Psoas muscle (tissue), 8 donors: ENCODE results near the gene TRAPPC1. TPM values are rescaled to one million over a fixed set of nuclear protein-coding genes. Genes with fewer than 3 reads are reported as not detected.
A peak's percentile ranks its signal among the peaks of the same experiment; 100 is the strongest.

Experiments used
- ATAC-seq, 4 donors: fragments of 200-7000 bp; cut with Tn5 transposase; one replicate each; pipeline ENCODE4 v1.9.1; 2020; ENCODE audit warnings: moderate library complexity in 3 of 4, mild to moderate bottlenecking in 2 of 4
- DNase-seq, 2 donors: peaks; one replicate each; pipeline ENCODE4 v3.0.0-alpha.2; 2020
- H3K27ac ChIP-seq: fragments of 200-600 bp; one replicate; pipeline ENCODE4 v1.8.0; 2022
- H3K27me3 ChIP-seq, 3 donors: fragments of 200-600 bp in 1 of 3; one replicate each; pipeline versions ENCODE4 v1.6.1 to v1.8.0; 2013 to 2022; ENCODE audit warnings: low read length in 2 of 3, mild to moderate bottlenecking in 2 of 3, moderate library complexity in 1 of 3; ENCODE audit not compliant: insufficient read depth in 3 of 3
- H3K36me3 ChIP-seq, 2 donors: fragments of 200-600 bp in 1 of 2; one replicate each; pipeline versions ENCODE4 v1.6.1 to v1.8.0; 2013 to 2022; ENCODE audit warnings: low read depth in 1 of 2, mild to moderate bottlenecking in 1 of 2, moderate library complexity in 1 of 2; ENCODE audit not compliant: insufficient read depth in 1 of 2
- H3K4me1 ChIP-seq: fragments of 200-600 bp; one replicate; pipeline ENCODE4 v1.8.0; 2022
- H3K4me3 ChIP-seq: fragments of 200-600 bp; one replicate; pipeline ENCODE4 v1.8.0; 2022; ENCODE audit warnings: mild to moderate bottlenecking
- H3K9me3 ChIP-seq: fragments of 200-600 bp; one replicate; pipeline ENCODE4 v1.8.0; 2022
- WGBS, 3 donors: extraction: QIAGEN DNeasy Blood & Tissue Kit; methylation state at CpG; one replicate each; pipeline versions ENCODE4 v1.1.6 to v1.1.7; 2013; 5-methylcytosine and 5-hydroxymethylcytosine counted together
- intact Hi-C, 2 donors: fragments of 100-400 bp; cut with DNase I; formaldehyde crosslinking; loops; one replicate each; pipeline versions ENCODE4 v1.11.0 to v1.14.2; 2022
- polyA plus RNA-seq, 3 donors: library from polyadenylated mRNA; stranded (reverse); fragments of 200-250 nt; gene quantifications; one replicate each; pipeline ENCODE4 v1.2.3, GENCODE V29; 2013
- total RNA-seq, 4 donors: library from RNA; stranded (reverse); fragmentation: NEBNext Ultra II Directional in 2 of 4; extraction: Animal tissue kit (Norgen Biotek cat#: 25700) in 2 of 4; gene quantifications; one replicate each; pipeline versions ENCODE4 v1.2.1 to v1.2.4, GENCODE V29; 2021 to 2023
- TF ChIP-seq, protein P1 (sequence below): fragments of 200-600 bp; IDR thresholded peaks from one replicate; pipeline ENCODE4 v1.8.0; 2022; ENCODE audit warnings: antibody characterized with exemption
- donor health status: healthy with polysubstance abuse.
- donor health status: DM: no; HTN: no; CAD: no; lungs with moderate emphysema.
- donor health status: Bipolar disorder and iron deficiency.
- donor health status: healthy.
- donor health status: DM: yes; HTN: yes; CAD: no.
- donor health status: DM: no; HTN: no; CAD: no.
- donor health status: DM: no; HTN: no; CAD: no.
- donor health status: DM: yes; HTN: yes; CAD: no.

TRAPPC1 gene
- total and polyA plus RNA-seq, 7 donors: 47.7 to 84.9 (median 76.1) TPM

DNA sequence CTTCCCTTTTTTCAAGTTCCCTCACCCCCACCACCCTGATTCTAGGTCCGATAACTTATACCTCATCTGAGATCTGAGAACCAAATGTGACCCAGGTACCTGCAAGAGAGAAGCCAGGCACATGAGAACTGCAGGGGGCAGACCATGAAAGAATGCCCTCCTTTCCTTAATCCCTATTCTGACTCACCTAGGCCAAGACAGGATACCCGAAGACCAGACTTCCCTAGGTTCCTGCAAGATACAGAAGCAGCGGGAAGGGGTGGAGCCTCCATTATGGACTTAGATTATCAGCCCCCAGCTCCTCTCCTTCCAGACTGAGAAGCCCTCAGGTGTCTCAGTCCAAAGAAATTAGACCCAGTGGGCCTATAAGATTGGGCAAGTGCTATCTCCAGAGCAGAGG, 4.2 kb downstream of the TRAPPC1 start:
- DNase-seq (no peak), ATAC-seq (no peak)
- no peaks in the 10 kb centered on the region for H3K27me3 ChIP-seq
- H3K4me3 ChIP-seq: no peak overlapping the region
- TF ChIP-seq, protein P1, sequence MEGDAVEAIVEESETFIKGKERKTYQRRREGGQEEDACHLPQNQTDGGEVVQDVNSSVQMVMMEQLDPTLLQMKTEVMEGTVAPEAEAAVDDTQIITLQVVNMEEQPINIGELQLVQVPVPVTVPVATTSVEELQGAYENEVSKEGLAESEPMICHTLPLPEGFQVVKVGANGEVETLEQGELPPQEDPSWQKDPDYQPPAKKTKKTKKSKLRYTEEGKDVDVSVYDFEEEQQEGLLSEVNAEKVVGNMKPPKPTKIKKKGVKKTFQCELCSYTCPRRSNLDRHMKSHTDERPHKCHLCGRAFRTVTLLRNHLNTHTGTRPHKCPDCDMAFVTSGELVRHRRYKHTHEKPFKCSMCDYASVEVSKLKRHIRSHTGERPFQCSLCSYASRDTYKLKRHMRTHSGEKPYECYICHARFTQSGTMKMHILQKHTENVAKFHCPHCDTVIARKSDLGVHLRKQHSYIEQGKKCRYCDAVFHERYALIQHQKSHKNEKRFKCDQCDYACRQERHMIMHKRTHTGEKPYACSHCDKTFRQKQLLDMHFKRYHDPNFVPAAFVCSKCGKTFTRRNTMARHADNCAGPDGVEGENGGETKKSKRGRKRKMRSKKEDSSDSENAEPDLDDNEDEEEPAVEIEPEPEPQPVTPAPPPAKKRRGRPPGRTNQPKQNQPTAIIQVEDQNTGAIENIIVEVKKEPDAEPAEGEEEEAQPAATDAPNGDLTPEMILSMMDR: no peak
- peaks cover 7% of the 10 kb centered on the region for H3K4me1 ChIP-seq
- WGBS, 3 donors: 84 to 89% (median 84%) methylated on average over 3 of the region's 3 CpGs
- intact Hi-C loops: no loop called here
- no peaks in the 10 kb centered on the region for H3K36me3 ChIP-seq
- no peak overlapping the region for H3K27ac ChIP-seq
- no peaks in the 10 kb centered on the region for H3K9me3 ChIP-seq

DNA sequence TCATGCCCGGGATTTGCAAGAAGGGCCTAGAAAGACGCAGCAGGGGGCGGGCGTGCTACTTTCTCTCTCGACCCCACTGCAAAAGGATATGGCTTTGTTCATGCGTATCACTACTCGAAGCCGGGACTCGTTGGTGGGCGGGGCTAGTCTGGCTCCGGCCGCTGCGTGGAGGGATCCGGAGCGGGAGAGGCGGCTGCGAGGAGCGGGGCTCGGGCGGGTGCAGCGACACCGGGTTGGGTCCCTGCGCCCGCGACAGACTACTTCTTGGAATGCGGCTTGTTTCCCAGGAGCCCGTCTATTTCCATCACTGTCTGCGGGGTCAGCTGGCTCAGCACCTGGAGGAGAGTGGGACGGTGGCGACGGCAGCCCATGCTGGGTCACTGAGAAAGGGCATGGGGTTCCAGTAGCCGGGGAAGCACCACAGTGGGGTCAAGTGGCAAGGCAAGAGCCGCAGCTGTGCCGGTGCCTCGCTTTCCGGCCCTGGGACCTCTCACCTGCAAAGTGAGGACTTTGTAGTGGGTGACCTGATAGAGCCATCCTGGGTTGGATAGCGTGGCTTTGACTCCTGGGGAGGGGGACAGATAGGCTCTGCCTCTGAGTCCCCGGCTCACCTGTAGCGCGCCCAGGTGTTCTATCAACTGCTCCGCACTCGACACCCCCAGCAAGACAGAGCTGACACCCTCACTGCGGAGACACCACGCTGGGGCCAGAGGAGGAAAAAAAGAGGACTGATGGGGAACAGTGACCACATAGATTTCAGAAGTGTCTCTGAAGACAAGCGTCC, 8.7 kb downstream of the TRAPPC1 start:
- Histone ChIP-seq H3K27me3 (no peaks in the 10 kb centered on the region), H3K4me1 (peaks cover 8% of the 10 kb centered on the region), H3K36me3 (no peaks in the 10 kb centered on the region), H3K9me3 (no peaks in the 10 kb centered on the region), H3K27ac (peak overlapping the region; percentile 58), H3K4me3 (peak overlapping the region; percentile 69)
- intact Hi-C loops: no loop called here
- TF ChIP-seq, protein P1: no peak
- peak; percentile 88 to 91 for DNase-seq
- peak; percentile 80 to 96 (median 88) for ATAC-seq
- WGBS, 3 donors: 19 to 20% (median 20%) methylated on average over 45 of the region's 45 CpGs

DNA sequence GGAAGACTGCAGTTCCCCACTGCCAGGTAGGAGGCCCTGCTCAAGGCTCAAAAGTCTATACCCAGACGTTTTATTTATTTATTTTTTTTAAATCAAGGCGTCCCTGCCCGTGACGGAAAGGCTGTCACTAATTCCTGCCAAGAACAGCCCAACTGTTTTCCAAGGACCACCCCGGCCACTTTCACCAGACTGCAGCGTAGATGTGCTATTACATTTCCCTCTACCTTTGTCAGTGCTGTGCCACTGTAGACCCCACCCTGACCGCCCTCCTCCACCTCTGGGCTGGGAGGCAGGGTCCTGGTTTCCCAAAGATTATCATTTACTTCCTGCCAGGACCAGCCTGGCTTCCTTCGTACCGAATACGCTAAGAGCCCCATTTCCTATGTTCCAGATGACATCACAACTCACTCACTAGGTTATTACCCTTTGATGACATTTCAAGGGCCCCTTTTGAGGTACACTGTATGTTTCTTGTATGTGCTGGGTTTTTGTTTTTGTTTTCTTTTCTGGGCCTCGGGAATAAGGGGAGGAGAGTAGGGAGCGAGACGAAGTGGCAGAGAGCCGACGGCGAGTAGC, 9.4 kb downstream of the TRAPPC1 start:
- whole genome bisulfite sequencing, 3 donors: 16 to 30% (median 24%) methylated on average over 16 of the region's 16 CpGs
- no peaks in the 10 kb centered on the region for H3K27me3 ChIP-seq
- peak in 1 of 4 donors; percentile 12 for ATAC-seq
- no peaks in the 10 kb centered on the region for H3K9me3 ChIP-seq
- intact Hi-C loops: no loop called here
- H3K4me1 ChIP-seq: peaks cover 8% of the 10 kb centered on the region
- TF ChIP-seq, protein P1: no peak
- peak overlapping the region; percentile 69 for H3K4me3 ChIP-seq
- no peak for DNase-seq
- peak overlapping the region; percentile 58 for H3K27ac ChIP-seq
- no peaks in the 10 kb centered on the region for H3K36me3 ChIP-seq

DNA sequence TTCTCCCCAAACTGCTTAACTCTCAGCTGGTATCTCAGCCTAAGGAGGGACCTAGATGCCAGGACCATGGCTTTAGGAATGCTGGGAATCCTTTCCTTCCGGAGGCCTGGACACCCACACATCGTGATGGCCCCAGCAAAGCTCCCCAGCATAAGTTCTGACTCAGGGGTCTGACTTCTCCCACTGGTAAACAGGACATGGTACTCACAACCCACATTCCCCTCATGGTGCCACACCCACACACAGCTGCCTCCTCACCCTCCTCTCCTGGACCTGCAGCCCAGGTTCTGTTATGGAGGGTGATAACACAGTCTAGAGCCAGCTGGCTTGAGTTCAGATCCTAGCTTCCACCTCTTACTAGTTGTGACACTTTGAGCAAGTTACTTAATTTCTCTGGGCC, 14.9 kb downstream of the TRAPPC1 start:
- Histone ChIP-seq H3K9me3 (no peaks in the 10 kb centered on the region), H3K27ac (peak overlapping the region; percentile 85), H3K27me3 (no peaks in the 10 kb centered on the region), H3K36me3 (peaks cover 0 to 2% of the 10 kb centered on the region in 2 donors), H3K4me1 (peaks cover 21% of the 10 kb centered on the region), H3K4me3 (peak overlapping the region; percentile 87)
- TF ChIP-seq, protein P1: no peak
- ATAC-seq: no peak
- 41 to 52% (median 46%) methylated on average over 2 of the region's 2 CpGs for WGBS, 3 donors
- DNase-seq: no peak
- intact Hi-C loops: loop anchor here in 1 of 2 donors (10.0 kb wide), 1 partner anchor 128 kb away; no protein-coding TSS in a partner anchor
